ENCODE data around the gene ATL3.

- TF ChIP-seq CTCF (IDR thresholded peaks at IDR 0.05; ENCODE audit: low read depth, low read length) (no peak), EZH2phosphoT487 (IDR thresholded peaks at IDR 0.05; ENCODE audit: low read depth) (no peak)
Measured at GRCh38 chr11:63608353-63609345, 62.5 kb downstream of the ATL3 start.

All from OCI-LY3 (cell line).